Measurements from ENCODE around the gene COX18. TPM values are rescaled to one million over a fixed set of nuclear protein-coding genes. Genes with fewer than 3 reads are reported as not detected.
A peak's percentile ranks its signal among the peaks of the same experiment; 100 is the strongest.

The COX18 gene
- total RNA-seq, 1 experiment from 2014 or later, result 26.9 TPM

DNA sequence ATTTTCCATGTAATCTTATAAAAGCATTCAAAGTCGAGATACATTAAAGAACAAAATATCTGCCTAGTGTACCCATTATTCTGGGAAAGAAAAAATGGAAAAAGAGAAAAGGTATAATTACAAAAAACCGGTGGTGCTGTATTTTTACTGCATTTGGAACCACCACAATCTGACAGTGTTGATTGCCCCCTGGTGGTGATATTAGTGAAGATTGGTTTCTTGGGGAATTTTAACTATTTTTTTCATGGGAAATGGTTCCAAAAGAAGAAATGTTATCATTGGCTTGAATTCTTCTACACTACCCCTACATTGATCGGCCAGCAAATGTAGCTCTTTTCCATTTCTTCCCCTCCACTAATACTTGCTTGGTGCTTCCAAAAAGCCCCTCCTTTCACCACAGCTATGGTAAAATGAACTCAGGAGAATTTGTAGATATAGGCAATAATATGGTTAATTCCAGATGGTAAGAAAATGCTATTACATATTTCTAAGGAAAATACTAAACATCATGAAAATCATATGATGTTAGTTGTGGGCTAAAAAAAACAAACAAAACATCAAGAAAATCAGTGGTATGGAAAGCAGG, 50.0 kb downstream of the COX18 start:
- ChIA-PET POLR2A (no interaction called here), CTCF (no interaction called here)
- no peaks in the 10 kb centered on the region for H3K9me3 Mint-ChIP-seq
- no peak overlapping the region for H3K27ac Mint-ChIP-seq
- DNase-seq (ENCODE audit: low spot score) (no peak), ATAC-seq (no peak)
- no peak overlapping the region for H3K4me3 Mint-ChIP-seq
- TF ChIP-seq, protein P1, sequence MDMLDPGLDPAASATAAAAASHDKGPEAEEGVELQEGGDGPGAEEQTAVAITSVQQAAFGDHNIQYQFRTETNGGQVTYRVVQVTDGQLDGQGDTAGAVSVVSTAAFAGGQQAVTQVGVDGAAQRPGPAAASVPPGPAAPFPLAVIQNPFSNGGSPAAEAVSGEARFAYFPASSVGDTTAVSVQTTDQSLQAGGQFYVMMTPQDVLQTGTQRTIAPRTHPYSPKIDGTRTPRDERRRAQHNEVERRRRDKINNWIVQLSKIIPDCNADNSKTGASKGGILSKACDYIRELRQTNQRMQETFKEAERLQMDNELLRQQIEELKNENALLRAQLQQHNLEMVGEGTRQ (CRISPR knock-in tag; IDR thresholded peaks at IDR 0.05), result no peak
- TF ChIP-seq, protein P2, sequence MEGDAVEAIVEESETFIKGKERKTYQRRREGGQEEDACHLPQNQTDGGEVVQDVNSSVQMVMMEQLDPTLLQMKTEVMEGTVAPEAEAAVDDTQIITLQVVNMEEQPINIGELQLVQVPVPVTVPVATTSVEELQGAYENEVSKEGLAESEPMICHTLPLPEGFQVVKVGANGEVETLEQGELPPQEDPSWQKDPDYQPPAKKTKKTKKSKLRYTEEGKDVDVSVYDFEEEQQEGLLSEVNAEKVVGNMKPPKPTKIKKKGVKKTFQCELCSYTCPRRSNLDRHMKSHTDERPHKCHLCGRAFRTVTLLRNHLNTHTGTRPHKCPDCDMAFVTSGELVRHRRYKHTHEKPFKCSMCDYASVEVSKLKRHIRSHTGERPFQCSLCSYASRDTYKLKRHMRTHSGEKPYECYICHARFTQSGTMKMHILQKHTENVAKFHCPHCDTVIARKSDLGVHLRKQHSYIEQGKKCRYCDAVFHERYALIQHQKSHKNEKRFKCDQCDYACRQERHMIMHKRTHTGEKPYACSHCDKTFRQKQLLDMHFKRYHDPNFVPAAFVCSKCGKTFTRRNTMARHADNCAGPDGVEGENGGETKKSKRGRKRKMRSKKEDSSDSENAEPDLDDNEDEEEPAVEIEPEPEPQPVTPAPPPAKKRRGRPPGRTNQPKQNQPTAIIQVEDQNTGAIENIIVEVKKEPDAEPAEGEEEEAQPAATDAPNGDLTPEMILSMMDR (IDR thresholded peaks at IDR 0.05), result peak; percentile 47
- no peaks in the 10 kb centered on the region for H3K36me3 Mint-ChIP-seq
- no peaks in the 10 kb centered on the region for H3K27me3 Mint-ChIP-seq (ENCODE audit: low read depth)
- H3K4me1 Mint-ChIP-seq, result 0 out of 2 replicates have a peak, but pooled peaks cover 2% of the 10 kb centered on the region

DNA sequence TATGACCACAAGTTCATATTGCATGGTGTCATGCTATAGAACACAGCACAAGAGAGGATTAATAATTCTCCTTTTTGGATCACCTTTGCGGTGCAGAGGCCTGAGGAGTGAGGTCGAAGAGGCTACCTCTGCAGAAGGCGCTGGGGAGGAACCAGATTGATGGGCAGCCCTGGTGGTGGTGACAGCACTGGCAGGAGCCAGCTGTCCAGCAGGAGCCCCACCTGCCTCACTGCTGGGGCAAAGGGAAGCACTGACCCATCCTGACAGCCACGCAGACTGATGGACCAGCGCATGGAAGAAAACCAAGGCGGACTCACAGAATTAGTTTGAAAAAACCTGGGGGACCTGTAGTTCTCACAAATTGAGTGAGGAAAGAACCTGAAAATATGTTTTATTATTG, 50.9 kb downstream of the COX18 start:
- peak; percentile 23 for DNase-seq (ENCODE audit: low spot score)

DNA sequence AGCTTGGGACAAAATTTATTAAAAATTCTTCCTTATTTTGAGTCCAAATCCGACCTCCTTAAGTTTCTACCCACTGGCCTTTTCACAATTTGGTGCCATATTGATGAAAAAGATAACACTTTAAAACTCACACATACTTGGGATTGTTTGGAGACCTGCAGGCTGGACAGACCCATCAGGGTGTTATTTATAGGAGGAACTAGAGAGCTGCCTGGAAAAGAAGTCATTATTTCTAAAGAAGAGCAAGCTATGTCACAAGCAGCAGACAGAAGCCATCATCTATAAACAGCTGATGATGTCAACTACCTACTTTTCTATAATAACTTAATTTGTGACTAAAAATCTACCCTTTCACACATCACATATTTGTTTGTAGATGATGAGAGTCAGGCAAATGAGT, 56.2 kb downstream of the COX18 start:
- ATAC-seq, result no peak
- H3K27me3 Mint-ChIP-seq (ENCODE audit: low read depth), result no peaks in the 10 kb centered on the region; the same call in 1 of the 2 replicates
- DNase-seq (ENCODE audit: low spot score), result no peak
- H3K27ac Mint-ChIP-seq, result no peak overlapping the region
- H3K36me3 Mint-ChIP-seq, result no peaks in the 10 kb centered on the region
- ChIA-PET CTCF (no interaction called here), POLR2A (no interaction called here)
- H3K4me1 Mint-ChIP-seq, result no peaks in the 10 kb centered on the region
- H3K9me3 Mint-ChIP-seq, result peaks cover 4% of the 10 kb centered on the region; the same call in 1 of the 2 replicates
- no peak overlapping the region for H3K4me3 Mint-ChIP-seq
- TF ChIP-seq, protein P3, sequence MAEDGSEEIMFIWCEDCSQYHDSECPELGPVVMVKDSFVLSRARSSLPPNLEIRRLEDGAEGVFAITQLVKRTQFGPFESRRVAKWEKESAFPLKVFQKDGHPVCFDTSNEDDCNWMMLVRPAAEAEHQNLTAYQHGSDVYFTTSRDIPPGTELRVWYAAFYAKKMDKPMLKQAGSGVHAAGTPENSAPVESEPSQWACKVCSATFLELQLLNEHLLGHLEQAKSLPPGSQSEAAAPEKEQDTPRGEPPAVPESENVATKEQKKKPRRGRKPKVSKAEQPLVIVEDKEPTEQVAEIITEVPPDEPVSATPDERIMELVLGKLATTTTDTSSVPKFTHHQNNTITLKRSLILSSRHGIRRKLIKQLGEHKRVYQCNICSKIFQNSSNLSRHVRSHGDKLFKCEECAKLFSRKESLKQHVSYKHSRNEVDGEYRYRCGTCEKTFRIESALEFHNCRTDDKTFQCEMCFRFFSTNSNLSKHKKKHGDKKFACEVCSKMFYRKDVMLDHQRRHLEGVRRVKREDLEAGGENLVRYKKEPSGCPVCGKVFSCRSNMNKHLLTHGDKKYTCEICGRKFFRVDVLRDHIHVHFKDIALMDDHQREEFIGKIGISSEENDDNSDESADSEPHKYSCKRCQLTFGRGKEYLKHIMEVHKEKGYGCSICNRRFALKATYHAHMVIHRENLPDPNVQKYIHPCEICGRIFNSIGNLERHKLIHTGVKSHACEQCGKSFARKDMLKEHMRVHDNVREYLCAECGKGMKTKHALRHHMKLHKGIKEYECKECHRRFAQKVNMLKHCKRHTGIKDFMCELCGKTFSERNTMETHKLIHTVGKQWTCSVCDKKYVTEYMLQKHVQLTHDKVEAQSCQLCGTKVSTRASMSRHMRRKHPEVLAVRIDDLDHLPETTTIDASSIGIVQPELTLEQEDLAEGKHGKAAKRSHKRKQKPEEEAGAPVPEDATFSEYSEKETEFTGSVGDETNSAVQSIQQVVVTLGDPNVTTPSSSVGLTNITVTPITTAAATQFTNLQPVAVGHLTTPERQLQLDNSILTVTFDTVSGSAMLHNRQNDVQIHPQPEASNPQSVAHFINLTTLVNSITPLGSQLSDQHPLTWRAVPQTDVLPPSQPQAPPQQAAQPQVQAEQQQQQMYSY (CRISPR knock-in tag; IDR thresholded peaks at IDR 0.05), result no peak
- no peak for TF ChIP-seq GTF2I (CRISPR knock-in tag; conservative IDR thresholded peaks at IDR 0.05)
- no peak for TF ChIP-seq JUN (CRISPR knock-in tag; IDR thresholded peaks at IDR 0.05)
- TF ChIP-seq ATF1 (CRISPR knock-in tag; IDR thresholded peaks at IDR 0.05), result no peak
- no peak for TF ChIP-seq MXD4 (CRISPR knock-in tag; IDR thresholded peaks at IDR 0.05; ENCODE audit: borderline replicate concordance)
- TF ChIP-seq, protein P4, sequence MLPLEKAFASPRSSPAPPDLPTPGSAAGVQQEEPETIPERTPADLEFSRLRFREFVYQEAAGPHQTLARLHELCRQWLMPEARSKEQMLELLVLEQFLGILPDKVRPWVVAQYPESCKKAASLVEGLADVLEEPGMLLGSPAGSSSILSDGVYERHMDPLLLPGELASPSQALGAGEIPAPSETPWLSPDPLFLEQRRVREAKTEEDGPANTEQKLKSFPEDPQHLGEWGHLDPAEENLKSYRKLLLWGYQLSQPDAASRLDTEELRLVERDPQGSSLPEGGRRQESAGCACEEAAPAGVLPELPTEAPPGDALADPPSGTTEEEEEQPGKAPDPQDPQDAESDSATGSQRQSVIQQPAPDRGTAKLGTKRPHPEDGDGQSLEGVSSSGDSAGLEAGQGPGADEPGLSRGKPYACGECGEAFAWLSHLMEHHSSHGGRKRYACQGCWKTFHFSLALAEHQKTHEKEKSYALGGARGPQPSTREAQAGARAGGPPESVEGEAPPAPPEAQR (CRISPR knock-in tag; IDR thresholded peaks at IDR 0.05), result no peak
- TF ChIP-seq, protein P5, sequence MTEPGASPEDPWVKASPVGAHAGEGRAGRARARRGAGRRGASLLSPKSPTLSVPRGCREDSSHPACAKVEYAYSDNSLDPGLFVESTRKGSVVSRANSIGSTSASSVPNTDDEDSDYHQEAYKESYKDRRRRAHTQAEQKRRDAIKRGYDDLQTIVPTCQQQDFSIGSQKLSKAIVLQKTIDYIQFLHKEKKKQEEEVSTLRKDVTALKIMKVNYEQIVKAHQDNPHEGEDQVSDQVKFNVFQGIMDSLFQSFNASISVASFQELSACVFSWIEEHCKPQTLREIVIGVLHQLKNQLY (CRISPR knock-in tag; IDR thresholded peaks at IDR 0.05), result no peak
- TF ChIP-seq, protein P6, sequence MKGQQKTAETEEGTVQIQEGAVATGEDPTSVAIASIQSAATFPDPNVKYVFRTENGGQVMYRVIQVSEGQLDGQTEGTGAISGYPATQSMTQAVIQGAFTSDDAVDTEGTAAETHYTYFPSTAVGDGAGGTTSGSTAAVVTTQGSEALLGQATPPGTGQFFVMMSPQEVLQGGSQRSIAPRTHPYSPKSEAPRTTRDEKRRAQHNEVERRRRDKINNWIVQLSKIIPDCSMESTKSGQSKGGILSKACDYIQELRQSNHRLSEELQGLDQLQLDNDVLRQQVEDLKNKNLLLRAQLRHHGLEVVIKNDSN (CRISPR knock-in tag; IDR thresholded peaks at IDR 0.05), result no peak
- TF ChIP-seq EMX1 (CRISPR knock-in tag; IDR thresholded peaks at IDR 0.05), result no peak
- TF ChIP-seq, protein P7, sequence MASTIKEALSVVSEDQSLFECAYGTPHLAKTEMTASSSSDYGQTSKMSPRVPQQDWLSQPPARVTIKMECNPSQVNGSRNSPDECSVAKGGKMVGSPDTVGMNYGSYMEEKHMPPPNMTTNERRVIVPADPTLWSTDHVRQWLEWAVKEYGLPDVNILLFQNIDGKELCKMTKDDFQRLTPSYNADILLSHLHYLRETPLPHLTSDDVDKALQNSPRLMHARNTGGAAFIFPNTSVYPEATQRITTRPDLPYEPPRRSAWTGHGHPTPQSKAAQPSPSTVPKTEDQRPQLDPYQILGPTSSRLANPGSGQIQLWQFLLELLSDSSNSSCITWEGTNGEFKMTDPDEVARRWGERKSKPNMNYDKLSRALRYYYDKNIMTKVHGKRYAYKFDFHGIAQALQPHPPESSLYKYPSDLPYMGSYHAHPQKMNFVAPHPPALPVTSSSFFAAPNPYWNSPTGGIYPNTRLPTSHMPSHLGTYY (CRISPR knock-in tag; IDR thresholded peaks at IDR 0.05), result no peak
- TF ChIP-seq, protein P8, sequence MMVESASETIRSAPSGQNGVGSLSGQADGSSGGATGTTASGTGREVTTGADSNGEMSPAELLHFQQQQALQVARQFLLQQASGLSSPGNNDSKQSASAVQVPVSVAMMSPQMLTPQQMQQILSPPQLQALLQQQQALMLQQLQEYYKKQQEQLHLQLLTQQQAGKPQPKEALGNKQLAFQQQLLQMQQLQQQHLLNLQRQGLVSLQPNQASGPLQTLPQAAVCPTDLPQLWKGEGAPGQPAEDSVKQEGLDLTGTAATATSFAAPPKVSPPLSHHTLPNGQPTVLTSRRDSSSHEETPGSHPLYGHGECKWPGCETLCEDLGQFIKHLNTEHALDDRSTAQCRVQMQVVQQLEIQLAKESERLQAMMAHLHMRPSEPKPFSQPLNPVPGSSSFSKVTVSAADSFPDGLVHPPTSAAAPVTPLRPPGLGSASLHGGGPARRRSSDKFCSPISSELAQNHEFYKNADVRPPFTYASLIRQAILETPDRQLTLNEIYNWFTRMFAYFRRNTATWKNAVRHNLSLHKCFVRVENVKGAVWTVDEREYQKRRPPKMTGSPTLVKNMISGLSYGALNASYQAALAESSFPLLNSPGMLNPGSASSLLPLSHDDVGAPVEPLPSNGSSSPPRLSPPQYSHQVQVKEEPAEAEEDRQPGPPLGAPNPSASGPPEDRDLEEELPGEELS (CRISPR knock-in tag; IDR thresholded peaks at IDR 0.05), result no peak
- TF ChIP-seq NR3C1 (CRISPR knock-in tag; conservative IDR thresholded peaks at IDR 0.05; ENCODE audit: low read depth), result no peak
- no peak for TF ChIP-seq ZNF671 (CRISPR knock-in tag; IDR thresholded peaks at IDR 0.05)
- TF ChIP-seq, protein P9, sequence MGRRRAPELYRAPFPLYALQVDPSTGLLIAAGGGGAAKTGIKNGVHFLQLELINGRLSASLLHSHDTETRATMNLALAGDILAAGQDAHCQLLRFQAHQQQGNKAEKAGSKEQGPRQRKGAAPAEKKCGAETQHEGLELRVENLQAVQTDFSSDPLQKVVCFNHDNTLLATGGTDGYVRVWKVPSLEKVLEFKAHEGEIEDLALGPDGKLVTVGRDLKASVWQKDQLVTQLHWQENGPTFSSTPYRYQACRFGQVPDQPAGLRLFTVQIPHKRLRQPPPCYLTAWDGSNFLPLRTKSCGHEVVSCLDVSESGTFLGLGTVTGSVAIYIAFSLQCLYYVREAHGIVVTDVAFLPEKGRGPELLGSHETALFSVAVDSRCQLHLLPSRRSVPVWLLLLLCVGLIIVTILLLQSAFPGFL (CRISPR knock-in tag; IDR thresholded peaks at IDR 0.05; ENCODE audit: borderline replicate concordance), result no peak

More for the DNA sequence above, 50.9 kb downstream of the COX18 start:
- Mint-ChIP-seq H3K27me3 (ENCODE audit: low read depth) (no peaks in the 10 kb centered on the region), H3K27ac (no peak overlapping the region), H3K36me3 (no peaks in the 10 kb centered on the region), H3K4me3 (no peak overlapping the region), H3K9me3 (no peaks in the 10 kb centered on the region), H3K4me1 (0 out of 2 replicates have a peak, but pooled peaks cover 2% of the 10 kb centered on the region)
- ChIA-PET CTCF (no interaction called here), POLR2A (no interaction called here)
- no peak for TF ChIP-seq PRRX2 (CRISPR knock-in tag; IDR thresholded peaks at IDR 0.05)
- ATAC-seq, result peak; percentile 68

Measured in WTC11 (cell line).